SK-N-SH treated with all-trans-retinoic acid at 6 μM for 48 hours (cell line): ENCODE measurements around the gene SLC25A23.

ENCODE experiments used
- ARNTL ChIP-seq: fragments of 450-650 bp; formaldehyde crosslinking; IDR thresholded peaks from 2 replicates; pipeline ENCODE4 v1.5.0; 2020; ENCODE audit warnings: low read depth, mild to moderate bottlenecking, moderate library complexity, borderline replicate concordance
- BACH2 ChIP-seq: fragments of 250-450 bp; sonication (Bioruptor Pico); IDR thresholded peaks from 2 replicates; pipeline ENCODE4 v1.9.0; 2021; ENCODE audit warnings: mild to moderate bottlenecking, borderline replicate concordance
- CREB5 ChIP-seq: fragments of 250-450 bp; sonication (Bioruptor Pico); IDR thresholded peaks from 2 replicates; pipeline ENCODE4 v1.5.1; 2020; ENCODE audit warnings: low read depth, mild to moderate bottlenecking, moderate library complexity
- CSRNP3 ChIP-seq: fragments of 250-450 bp; sonication (Bioruptor Pico); IDR thresholded peaks from 2 replicates; pipeline ENCODE4 v1.5.1; 2021; ENCODE audit warnings: mild to moderate bottlenecking, moderate library complexity
- ESRRG ChIP-seq: fragments of 250-450 bp; sonication (Bioruptor Pico); IDR thresholded peaks from 2 replicates; pipeline ENCODE4 v1.6.1; 2021; ENCODE audit warnings: mild to moderate bottlenecking
- GLIS3 ChIP-seq: fragments of 250-450 bp; sonication (Bioruptor Pico); IDR thresholded peaks from 2 replicates; pipeline ENCODE4 v1.5.0; 2020; ENCODE audit warnings: mild to moderate bottlenecking, moderate library complexity
- OSR1 ChIP-seq: fragments of 250-450 bp; sonication (Bioruptor Pico); IDR thresholded peaks from 2 replicates; pipeline ENCODE4 v1.8.0; 2022; ENCODE audit warnings: moderate library complexity, mild to moderate bottlenecking, inconsistent platforms
- PATZ1 ChIP-seq: fragments of 250-450 bp; sonication (Bioruptor Pico); IDR thresholded peaks from 2 replicates; pipeline ENCODE4 v1.8.0; 2020; ENCODE audit warnings: mild to moderate bottlenecking, moderate library complexity, borderline replicate concordance
- POU6F1 ChIP-seq: fragments of 250-450 bp; sonication (Bioruptor Pico); IDR thresholded peaks from 2 replicates; pipeline ENCODE4 v1.8.0; 2021; ENCODE audit warnings: low read depth, mild to moderate bottlenecking, moderate library complexity, borderline replicate concordance
- RARB ChIP-seq: fragments of 250-450 bp; sonication (Bioruptor Pico); IDR thresholded peaks from 2 replicates; pipeline ENCODE4 v1.8.0; 2021; ENCODE audit warnings: mild to moderate bottlenecking, moderate library complexity
- TCF4 ChIP-seq: fragments of 250-450 bp; sonication (Bioruptor Pico); IDR thresholded peaks from 2 replicates; pipeline ENCODE4 v1.8.0; 2021; ENCODE audit warnings: mild to moderate bottlenecking, moderate library complexity, borderline replicate concordance
- ZFP3 ChIP-seq: fragments of 250-450 bp; sonication (Bioruptor Pico); IDR thresholded peaks from 2 replicates; pipeline ENCODE4 v1.5.0; 2020; ENCODE audit warnings: mild to moderate bottlenecking, moderate library complexity
- ZNF70 ChIP-seq: fragments of 450-650 bp; formaldehyde crosslinking; IDR thresholded peaks from 2 replicates; pipeline ENCODE4 v1.5.0; 2020; ENCODE audit warnings: mild to moderate bottlenecking, moderate library complexity
- ZNF8 ChIP-seq: fragments of 450-650 bp; formaldehyde crosslinking; IDR thresholded peaks from 2 replicates; pipeline ENCODE4 v1.5.0; 2020; ENCODE audit warnings: mild to moderate bottlenecking, moderate library complexity

GRCh38 chr19:6491802-6492592 lies 32.4 kb upstream of the SLC25A23 start:
- no peak for TF ChIP-seq PATZ1 (CRISPR knock-in tag)
- TF ChIP-seq RARB (CRISPR knock-in tag): no peak
- no peak for TF ChIP-seq CREB5 (CRISPR knock-in tag)
- no peak for TF ChIP-seq GLIS3
- TF ChIP-seq ZFP3 (CRISPR knock-in tag): no peak
- no peak for TF ChIP-seq ZNF8 (CRISPR knock-in tag)
- TF ChIP-seq ARNTL (CRISPR knock-in tag): no peak
- TF ChIP-seq OSR1 (CRISPR knock-in tag): no peak
- no peak for TF ChIP-seq BACH2 (CRISPR knock-in tag)
- no peak for TF ChIP-seq ESRRG (CRISPR knock-in tag)
- no peak for TF ChIP-seq ZNF70 (CRISPR knock-in tag)
- no peak for TF ChIP-seq TCF4
- no peak for TF ChIP-seq CSRNP3
- no peak for TF ChIP-seq POU6F1 (CRISPR knock-in tag)
